PFSK-1 (cell line): Measurements from ENCODE around the gene PEAK3.

Experiments
- POLR2AphosphoS5 ChIP-seq: IDR thresholded peaks from 2 replicates; pipeline ENCODE4 v1.6.1; 2012; ENCODE audit warnings: low read depth, mild to moderate bottlenecking, control low read depth, low read length, moderate library complexity
- REST ChIP-seq, 2 experiments: IDR thresholded peaks; 2 replicates each; pipeline versions ENCODE4 v1.6.1 to v1.8.0; 2011 to 2012; ENCODE audit warnings: low read depth in 2 of 2, low read length in 2 of 2, control low read depth in 1 of 2, inconsistent platforms in 1 of 2, mild to moderate bottlenecking in 1 of 2, moderate library complexity in 1 of 2; ENCODE audit not compliant: insufficient read depth in 1 of 2
- TAF1 ChIP-seq: IDR thresholded peaks from 2 replicates; pipeline ENCODE4 v1.6.1; 2012; ENCODE audit warnings: low read length, control low read depth, borderline replicate concordance; ENCODE audit not compliant: insufficient read depth

GRCh38 chr19:2239771-2240770, 41.9 kb downstream of the PEAK3 start:
- no peak for TF ChIP-seq TAF1
- no peak for TF ChIP-seq POLR2AphosphoS5
- no peak for TF ChIP-seq REST (IDR thresholded peaks at IDR 0.05; ENCODE audit: insufficient read depth in 1 of 2, low read depth in 2 of 2, low read length in 2 of 2)
